ENCODE data around the gene IGSF21. TPM values are rescaled to one million over a fixed set of nuclear protein-coding genes. Genes with fewer than 3 reads are reported as not detected.

The IGSF21 gene
- total RNA-seq, 1 experiment from 2014 or later, result 5.2 TPM

DNA sequence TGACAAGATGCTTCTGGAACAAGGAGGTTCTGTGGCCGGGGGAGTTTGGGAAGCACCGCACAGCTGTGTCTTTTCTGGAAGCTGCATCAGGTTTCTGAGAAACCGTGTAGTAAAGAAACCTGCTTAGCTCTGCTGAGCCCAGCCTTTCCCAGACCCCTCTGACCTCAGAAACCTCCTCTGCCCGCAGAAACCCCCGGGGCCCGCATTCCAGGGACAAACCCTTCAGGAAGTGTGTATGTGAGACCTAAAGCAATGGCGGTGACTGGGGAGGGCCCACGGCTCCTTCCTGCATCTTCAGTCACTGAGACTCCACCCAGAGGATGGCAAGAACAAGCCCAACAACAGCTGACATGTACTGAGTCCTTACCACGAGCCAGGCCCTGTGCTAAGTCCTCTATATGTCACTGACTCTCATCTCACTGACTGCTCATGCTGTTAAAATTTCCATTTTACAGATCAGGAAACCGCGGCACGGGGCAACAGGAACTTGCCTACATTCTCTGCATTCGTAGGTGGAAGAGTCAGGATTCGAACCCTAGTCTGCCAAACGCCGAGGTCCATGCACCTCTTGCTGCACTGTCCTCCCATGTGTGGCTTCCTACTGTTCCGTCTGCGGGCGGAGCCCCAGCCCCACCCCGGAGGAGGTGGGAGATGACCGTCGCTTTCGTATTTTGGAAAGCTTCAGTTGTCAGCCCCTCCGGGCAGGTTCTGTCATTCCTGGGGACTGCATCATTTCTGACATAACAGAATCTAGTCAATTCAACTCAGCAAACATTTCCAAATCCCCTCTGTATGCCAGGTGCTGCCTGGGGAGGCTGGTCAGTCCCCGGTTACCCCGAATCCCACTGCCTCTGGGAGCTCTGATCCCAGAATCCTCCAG, 299.8 kb downstream of the IGSF21 start:
- Histone ChIP-seq H3K23me2 (ENCODE audit: insufficient read length, low read depth, low read length, poor library complexity, severe bottlenecking) (no peaks in the 10 kb centered on the region), H3K23ac (ENCODE audit: insufficient read length, low read depth, low read length) (no peak overlapping the region), H3K4me2 (ENCODE audit: insufficient read depth, insufficient read length, low read length) (no peak overlapping the region), H2BK20ac (ENCODE audit: low read depth, low read length, poor library complexity, severe bottlenecking) (no peak overlapping the region), H3K56ac (ENCODE audit: insufficient read length, low read depth, low read length) (no peak overlapping the region), H2AK5ac (ENCODE audit: insufficient read length, low read length) (no peak overlapping the region), H3K18ac (ENCODE audit: insufficient read length, low read depth, low read length) (no peak overlapping the region), H4K5ac (ENCODE audit: insufficient read length, low read depth, low read length) (no peak overlapping the region), H3K79me1 (ENCODE audit: insufficient read depth, low read depth, low read length, poor library complexity, severe bottlenecking) (no peaks in the 10 kb centered on the region), H3K14ac (ENCODE audit: insufficient read depth, low read length) (no peak overlapping the region), H2BK12ac (ENCODE audit: insufficient read length, low read depth, low read length) (no peak overlapping the region), H3K27ac (ENCODE audit: insufficient read length, low read depth, low read length) (no peak overlapping the region), H2BK5ac (ENCODE audit: insufficient read length, low read length) (no peak overlapping the region), H3K9ac (ENCODE audit: extremely low read depth, insufficient read length, low read length) (no peak overlapping the region), H3K79me2 (ENCODE audit: insufficient read depth, low read length) (no peaks in the 10 kb centered on the region), H2BK15ac (ENCODE audit: low read depth, low read length) (no peak overlapping the region), H3K4ac (ENCODE audit: low read depth, low read length) (no peak overlapping the region), H4K8ac (replicated peaks; ENCODE audit: insufficient read length, low read depth, low read length) (no peak overlapping the region), H2BK120ac (ENCODE audit: low read depth, low read length, poor library complexity, severe bottlenecking) (no peak overlapping the region), H2AFZ (ENCODE audit: low read length) (no peak overlapping the region), H3K27me3 (ENCODE audit: insufficient read depth, low read length) (no peaks in the 10 kb centered on the region), H4K91ac (ENCODE audit: insufficient read length, low read depth, low read length) (no peak overlapping the region), H3K9me3 (ENCODE audit: control insufficient read depth, low read depth, low read length) (peaks cover 7% of the 10 kb centered on the region), H3K4me1 (ENCODE audit: insufficient read depth, low read length) (peaks cover 19% of the 10 kb centered on the region; the same call in 1 of the 2 replicates), H4K20me1 (ENCODE audit: control insufficient read depth, insufficient read depth, insufficient read length) (no peaks in the 10 kb centered on the region), H3T11ph (ENCODE audit: low read length) (no peak overlapping the region)
- H3K9me3 Mint-ChIP-seq, result peaks cover 20 to 21% of the 10 kb centered on the region in 2 experiments
- H3K27me3 Mint-ChIP-seq (ENCODE audit: low read depth), result peaks cover 1% of the 10 kb centered on the region
- DNase-seq, result no peak
- WGBS (ENCODE audit: extremely low coverage, insufficient read length, low lambda C conversion rate), result no CpG with 5 or more reads among the region's 26 CpGs
- H3K27ac Mint-ChIP-seq, result peak overlapping the region in 1 of 3 experiments; percentile 84; a peak in 1 of 7 replicates
- TF ChIP-seq, protein P1, sequence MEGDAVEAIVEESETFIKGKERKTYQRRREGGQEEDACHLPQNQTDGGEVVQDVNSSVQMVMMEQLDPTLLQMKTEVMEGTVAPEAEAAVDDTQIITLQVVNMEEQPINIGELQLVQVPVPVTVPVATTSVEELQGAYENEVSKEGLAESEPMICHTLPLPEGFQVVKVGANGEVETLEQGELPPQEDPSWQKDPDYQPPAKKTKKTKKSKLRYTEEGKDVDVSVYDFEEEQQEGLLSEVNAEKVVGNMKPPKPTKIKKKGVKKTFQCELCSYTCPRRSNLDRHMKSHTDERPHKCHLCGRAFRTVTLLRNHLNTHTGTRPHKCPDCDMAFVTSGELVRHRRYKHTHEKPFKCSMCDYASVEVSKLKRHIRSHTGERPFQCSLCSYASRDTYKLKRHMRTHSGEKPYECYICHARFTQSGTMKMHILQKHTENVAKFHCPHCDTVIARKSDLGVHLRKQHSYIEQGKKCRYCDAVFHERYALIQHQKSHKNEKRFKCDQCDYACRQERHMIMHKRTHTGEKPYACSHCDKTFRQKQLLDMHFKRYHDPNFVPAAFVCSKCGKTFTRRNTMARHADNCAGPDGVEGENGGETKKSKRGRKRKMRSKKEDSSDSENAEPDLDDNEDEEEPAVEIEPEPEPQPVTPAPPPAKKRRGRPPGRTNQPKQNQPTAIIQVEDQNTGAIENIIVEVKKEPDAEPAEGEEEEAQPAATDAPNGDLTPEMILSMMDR (conservative IDR thresholded peaks at IDR 0.05), result no peak
- H3K4me3 Mint-ChIP-seq, result no peak overlapping the region
- H3K36me3 Mint-ChIP-seq (ENCODE audit: insufficient read depth in 1 of 3, low read depth in 3 of 3), result peaks cover 15 to 30% (median 18%) of the 10 kb centered on the region in 3 experiments
- H3K4me1 Mint-ChIP-seq, result peaks cover 53 to 75% of the 10 kb centered on the region in 2 experiments

Data from H9 (cell line).